ENCODE results near the gene LAIR2. TPM values are rescaled to one million over a fixed set of nuclear protein-coding genes. Genes with fewer than 3 reads are reported as not detected.
A peak's percentile ranks its signal among the peaks of the same experiment; 100 is the strongest.
"Not testable (repeated sequence)": the region's sequence is repeated elsewhere in the genome, so short reads cannot be mapped to it uniquely, and the experiment has no call there.

LAIR2 gene
- total RNA-seq, 1 donor from 2014 or later, result not detected

GRCh38 chr19:54493967-54494585 is 8.6 kb upstream of the LAIR2 start:
- DNase-seq, result no peak

GRCh38 chr19:54495284-54495683 is 7.3 kb upstream of the LAIR2 start:
- DNase-seq, result not testable (repeated sequence)

GRCh38 chr19:54497747-54498450 is 4.7 kb upstream of the LAIR2 start:
- not testable (repeated sequence) for DNase-seq

DNA sequence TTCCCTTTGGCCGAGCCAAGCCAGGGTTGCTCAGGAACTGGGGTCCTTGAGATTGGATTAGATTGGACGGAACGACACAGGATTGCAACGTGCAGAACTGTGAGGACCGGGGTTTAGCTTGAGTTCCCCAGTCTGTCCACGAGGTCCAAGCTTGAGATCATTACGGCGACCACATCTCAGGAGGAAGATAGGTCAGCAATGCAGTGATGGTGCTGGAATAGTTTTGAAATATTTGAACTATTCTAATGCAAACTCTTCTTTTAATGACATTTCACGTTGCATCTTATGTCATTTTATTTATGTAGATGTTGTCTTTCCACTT is 4.2 kb upstream of the LAIR2 start:
- not testable (repeated sequence) for DNase-seq

DNA sequence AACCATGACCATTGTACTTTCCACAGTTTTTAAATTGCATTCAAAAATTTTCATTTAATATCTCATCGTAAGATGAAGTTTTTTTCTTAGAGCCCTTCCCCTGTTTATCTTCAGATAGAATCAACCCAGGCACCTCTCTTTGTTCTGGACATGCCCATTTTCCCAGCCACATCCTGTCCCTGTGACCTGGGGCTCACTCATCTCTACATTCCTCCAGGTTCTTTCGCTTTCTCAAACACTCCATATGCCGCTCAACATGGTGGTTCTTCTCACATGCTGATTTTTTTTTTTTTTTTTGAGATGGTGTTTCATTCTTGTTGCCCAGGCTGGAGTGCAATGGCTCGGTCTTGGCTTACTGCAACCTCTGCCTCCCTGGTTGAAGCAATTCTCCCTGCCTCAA is 2.9 kb downstream of the LAIR2 start:
- not testable (repeated sequence) for DNase-seq

GRCh38 chr19:54506079-54506478 is 3.4 kb downstream of the LAIR2 start:
- DNase-seq, result no peak

- DNase-seq, result not testable (repeated sequence)
Measured at GRCh38 chr19:54507038-54507717, 4.5 kb downstream of the LAIR2 start.

DNA sequence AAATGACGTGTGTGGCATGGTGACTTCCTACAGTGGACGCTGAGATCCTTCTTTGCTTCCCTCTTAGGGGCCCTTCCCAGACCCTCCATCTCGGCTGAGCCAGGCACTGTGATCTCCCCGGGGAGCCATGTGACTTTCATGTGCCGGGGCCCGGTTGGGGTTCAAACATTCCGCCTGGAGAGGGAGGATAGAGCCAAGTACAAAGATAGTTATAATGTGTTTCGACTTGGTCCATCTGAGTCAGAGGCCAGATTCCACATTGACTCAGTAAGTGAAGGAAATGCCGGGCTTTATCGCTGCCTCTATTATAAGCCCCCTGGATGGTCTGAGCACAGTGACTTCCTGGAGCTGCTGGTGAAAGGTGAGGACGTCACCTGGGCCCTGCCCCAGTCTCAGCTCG is 5.2 kb downstream of the LAIR2 start:
- DNase-seq, result no peak

DNA sequence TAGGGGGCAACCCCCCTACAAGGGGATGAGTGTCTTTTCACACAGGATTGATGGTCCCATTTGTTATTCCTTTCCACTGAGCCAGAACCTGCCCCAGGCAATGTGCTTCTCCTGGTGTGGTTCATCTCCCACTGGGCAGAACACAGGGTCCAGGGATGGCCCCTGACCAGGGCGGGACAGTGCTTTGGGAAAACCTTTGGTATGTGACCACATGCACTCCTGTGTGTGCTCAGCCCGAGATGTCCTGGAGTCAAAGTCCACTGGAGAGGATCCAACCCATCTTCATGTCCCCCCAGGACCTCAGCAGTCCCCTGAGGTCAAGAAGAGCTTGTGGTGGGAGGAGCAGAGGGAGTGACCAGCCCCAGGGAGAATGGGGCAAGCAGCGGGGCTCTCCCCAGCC is 5.9 kb downstream of the LAIR2 start:
- not testable (repeated sequence) for DNase-seq

DNA sequence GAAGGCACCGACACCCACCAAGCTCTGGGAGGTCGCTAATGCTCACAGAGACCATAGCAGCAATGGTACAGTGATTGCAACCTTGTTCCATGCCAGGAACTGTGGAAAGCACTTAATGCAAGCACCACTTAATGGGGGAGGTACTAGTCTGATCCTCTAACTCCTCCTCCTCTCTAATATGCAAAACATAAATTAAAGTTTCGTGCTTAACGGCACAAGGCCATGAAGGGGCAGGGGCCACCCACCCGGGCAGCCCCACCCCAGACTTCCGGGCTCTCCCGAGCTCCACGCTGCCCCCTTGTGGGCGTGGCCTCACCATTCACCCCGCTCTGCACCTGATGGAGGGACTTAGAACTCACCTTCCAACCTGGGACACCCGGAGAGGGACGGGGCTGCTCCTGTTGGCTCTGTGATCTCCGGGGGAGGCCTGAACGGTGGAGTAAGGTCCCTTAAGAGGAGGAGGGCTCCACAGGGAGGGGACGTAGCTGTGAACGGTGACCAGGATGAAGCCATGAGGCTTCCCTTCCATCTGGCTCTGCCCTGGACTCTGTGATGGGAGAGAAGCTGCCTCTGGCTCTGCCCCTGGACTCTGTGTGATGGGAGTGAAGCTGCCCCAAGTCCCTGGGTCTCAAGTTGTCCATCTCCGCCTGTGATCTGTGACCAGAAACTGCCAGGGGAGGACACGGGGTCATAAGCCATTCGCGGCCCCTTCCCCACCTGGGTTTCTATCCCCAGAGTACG is 6.7 kb downstream of the LAIR2 start:
- DNase-seq, result not testable (repeated sequence)

- no peak for DNase-seq
Measured at GRCh38 chr19:54515156-54515555, 12.5 kb downstream of the LAIR2 start.

GRCh38 chr19:54517483-54517882 is 14.9 kb downstream of the LAIR2 start:
- peak; percentile 15 for DNase-seq

DNA sequence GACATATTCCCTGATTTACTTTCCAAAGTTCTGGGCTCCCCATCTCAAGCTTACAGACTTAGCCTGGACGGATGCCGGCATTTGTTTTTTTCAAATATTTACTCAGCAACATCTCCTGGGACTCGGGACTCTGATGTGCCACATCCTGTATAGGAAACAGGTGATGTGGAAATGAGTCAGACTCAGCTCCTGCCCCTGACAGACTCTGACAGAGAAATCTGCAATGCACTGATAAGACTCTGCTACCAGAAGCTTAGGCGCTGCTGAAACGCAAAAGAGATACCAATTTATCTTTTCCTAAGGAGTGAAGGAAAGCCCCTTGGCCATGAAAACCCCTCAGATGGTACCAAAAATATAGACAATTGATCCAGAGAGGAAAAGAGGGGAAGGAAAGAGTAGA is 16.2 kb downstream of the LAIR2 start:
- DNase-seq, result no peak

- DNase-seq, result no peak
Measured at GRCh38 chr19:54521022-54521859, 18.6 kb downstream of the LAIR2 start.

DNA sequence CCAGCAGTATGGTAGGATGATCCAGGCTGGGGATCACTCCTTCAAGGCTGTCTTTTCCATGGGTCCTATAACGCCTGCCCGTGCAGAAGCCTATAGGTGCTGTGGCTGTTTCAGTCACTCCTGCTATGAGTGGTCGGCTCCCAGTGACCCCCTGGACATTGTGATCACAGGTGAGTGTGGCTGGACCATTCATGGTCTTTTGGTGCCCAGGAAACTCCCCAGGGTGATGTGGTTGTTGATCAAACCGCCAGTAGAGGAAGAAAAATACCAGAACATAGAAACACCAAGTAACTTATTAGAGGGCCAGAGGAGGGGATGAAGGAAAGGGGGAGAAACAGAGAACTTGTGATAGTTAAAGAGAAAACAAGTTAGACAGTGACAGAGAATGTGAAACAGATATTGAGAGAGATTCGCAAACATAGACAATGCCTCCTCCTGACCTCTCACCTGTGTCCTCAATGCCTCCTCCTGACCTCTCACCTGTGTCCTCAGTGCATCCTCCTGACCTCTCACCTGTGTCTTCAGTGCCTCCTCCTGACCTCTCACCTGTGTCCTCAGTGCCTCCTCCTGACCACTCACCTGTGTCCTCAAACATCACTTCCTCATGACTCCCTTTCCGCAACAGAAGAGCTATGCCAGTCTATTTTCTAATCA is 19.4 kb downstream of the LAIR2 start:
- DNase-seq, result no peak

DNA sequence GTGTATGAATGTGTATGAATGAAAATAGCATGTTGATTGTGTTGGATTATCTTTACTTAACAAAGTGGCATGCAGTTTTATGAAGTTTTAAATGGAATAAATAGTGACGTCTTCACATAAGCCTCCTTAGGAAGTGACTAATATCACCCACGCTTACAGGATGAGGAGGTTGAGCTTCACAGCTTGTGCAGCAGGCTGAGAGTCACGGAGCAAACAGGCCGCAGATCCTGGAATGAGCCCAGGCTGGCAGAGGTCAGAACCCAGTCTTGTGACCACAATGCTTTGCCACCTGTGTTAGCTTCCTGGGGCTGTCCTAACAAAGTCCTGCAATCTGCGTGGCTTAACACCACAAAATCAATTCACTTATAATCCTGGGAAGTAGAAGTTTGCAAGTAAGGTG is 20.8 kb downstream of the LAIR2 start:
- peak; percentile 19 for DNase-seq

DNA sequence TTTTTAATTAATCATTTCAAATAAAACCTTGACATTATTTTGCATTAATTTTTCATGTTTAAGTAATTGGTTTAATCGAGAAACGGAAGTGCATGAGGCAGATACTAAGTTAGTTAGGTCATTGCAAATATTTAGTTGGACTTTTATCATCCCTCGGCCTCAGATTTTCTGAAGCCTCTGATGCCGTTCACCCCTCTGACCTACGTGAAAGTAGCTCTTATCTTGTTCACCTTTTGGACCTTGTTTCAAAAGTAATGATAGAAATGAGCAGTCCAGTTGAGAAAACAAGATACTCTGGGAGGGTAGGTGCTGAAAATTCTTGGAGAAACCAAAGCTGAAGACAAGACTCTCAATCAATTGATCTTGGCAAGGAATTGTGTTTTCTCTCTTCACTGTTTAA is 23.0 kb downstream of the LAIR2 start:
- DNase-seq, result no peak

GRCh38 chr19:54526972-54527371 is 24.3 kb downstream of the LAIR2 start:
- no peak for DNase-seq

DNA sequence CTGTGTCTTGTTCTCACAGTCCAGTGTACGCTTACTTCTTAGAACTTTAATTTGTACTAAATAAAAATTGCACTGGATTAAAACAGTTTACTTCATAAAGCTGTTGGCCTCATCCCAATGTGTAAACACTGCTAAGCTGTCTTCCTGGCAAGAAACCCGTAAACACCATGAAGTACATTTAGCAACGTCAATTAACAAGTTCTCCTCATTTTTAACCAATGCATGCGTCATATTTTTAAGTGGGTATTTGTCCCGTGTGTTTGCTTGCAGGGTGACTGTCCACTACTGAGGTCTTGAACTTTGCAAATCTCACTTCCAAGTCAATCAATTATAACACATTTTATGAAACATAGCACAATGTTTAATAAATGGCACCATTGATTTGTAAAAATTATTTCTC is 28.2 kb downstream of the LAIR2 start:
- no peak for DNase-seq

DNA sequence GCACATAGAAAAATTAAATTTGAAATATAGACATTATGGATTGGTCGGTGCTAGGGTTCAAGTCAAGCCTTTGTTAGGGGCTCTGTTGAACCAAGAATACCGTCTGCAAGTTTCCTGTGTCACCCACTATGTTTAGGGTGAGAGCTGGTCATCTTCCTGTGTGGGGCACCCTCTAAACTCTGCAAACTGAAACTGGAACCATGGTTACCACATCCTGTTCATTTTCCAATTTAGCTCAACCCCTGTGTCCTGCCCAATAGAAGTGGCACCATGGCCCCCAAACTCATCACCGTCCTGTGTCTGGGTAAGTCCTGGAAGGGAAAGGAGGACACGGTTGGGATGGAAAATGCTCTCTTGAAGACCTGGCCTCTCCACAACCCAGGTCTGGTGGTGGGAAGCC is 29.9 kb downstream of the LAIR2 start:
- no peak for DNase-seq

- no peak for DNase-seq
Measured at GRCh38 chr19:54533476-54533875, 30.8 kb downstream of the LAIR2 start.

GRCh38 chr19:54534156-54534555 is 31.5 kb downstream of the LAIR2 start:
- DNase-seq, result no peak
